RWPE1 (cell line): ENCODE data around the gene IL6.
"Not testable (repeated sequence)": the region's sequence is repeated elsewhere in the genome, so short reads cannot be mapped to it uniquely, and the experiment has no call there.

ENCODE experiments used
- CTCF ChIA-PET: fragments of 350-600 bp; sonication (Branson Sonifier 250); formaldehyde crosslinking; extraction: SDS; loops from one replicate; lab custom pipeline; 2021; lab: Yijun Ruan, JAX
- POLR2A ChIA-PET: fragments of 400-600 bp; formaldehyde crosslinking; extraction: SDS; loops from one replicate; lab custom pipeline; 2020; ENCODE audit warnings: antibody characterized with exemption; ENCODE audit not compliant: low non-redundant PET; lab: Yijun Ruan, JAX
- DNase-seq: peaks from one replicate; pipeline ENCODE4 v3.0.0; 2012; ENCODE audit warnings: low spot score
- H3K27ac ChIP-seq: fragments of 450-650 bp; 2 replicates; pipeline ENCODE4 v1.5.1; 2017
- TF ChIP-seq, protein P1 (sequence below): fragments of 450-650 bp; conservative IDR thresholded peaks from 2 replicates; pipeline ENCODE4 v1.5.1; 2017; ENCODE audit warnings: low read depth, mild to moderate bottlenecking

Gene IL6

DNA sequence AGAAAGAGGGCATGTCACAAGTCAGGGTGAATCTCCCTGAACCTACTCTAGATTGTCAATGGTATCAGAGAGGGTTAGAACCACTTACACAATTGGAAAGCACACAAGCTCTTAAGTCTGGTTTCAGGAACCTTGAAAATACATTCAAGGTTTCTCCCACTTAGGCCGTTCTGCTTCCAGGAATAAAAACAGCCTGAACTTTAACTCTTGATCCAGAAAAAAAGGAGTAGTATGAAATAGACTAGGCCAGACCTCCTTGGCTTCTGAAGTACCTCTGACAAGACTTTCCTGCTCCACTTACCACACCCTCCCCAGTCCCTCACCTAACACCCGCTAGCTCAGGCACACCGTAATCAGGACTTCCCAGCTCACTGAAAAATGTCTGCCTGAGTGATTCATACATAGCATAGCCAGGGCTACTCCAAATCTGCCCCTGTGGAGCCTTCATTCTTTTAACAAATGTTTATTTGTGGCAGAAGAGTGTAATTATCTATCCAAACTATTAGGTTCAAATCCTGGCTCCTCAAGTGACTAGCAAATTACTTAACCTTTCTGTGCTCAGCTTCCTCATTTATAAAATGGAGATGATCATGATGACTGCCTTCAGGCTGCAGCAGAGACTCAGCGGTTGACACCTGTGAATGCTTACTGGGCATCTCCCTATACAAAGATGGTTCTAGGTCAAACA, 30.3 kb upstream of the IL6 start:
- peak; percentile 10 for DNase-seq
- CTCF ChIA-PET: interaction anchor here (0.6 to 0.7 kb wide), 3 partner anchors 8 to 24 kb away, joined by 3 to 4 read pairs (median 4); no protein-coding TSS in a partner anchor
- POLR2A ChIA-PET: interaction anchor here (0.6 kb wide), 1 partner anchor 131 kb away, joined by 6 read pairs; no protein-coding TSS in a partner anchor

DNA sequence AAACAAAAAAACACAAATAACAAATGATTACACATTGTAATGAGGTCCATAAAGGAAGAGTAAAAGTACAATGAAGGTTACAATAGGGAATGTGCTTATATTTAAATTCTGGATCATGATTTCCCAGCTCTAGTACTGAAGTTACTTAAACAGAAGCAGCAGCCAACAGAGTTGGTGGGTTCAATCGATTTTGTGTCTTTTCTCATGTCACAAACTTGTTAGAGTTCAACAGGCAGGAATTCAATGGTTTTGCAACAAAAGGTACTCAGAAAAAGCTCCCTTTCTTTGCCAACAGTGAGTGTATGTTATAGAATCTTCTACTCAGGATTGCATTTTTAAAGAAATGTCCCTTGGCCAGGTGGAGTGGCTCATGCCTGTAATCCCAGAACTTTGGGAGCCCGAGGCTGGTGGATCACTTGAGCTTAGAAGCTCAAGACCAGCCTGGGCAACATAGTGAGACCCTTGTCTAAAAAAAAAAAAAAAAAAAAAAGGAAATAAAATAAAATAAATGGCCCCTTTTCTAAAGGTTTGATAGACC, 29.6 kb upstream of the IL6 start:
- ChIA-PET POLR2A (no interaction called here), CTCF (interaction anchor here (0.6 to 0.7 kb wide), 2 partner anchors 26 to 137 kb away, joined by 3 to 11 read pairs; no protein-coding TSS in a partner anchor)
- DNase-seq: no peak
- H3K27ac ChIP-seq: no peak overlapping the region
- TF ChIP-seq, protein P1, sequence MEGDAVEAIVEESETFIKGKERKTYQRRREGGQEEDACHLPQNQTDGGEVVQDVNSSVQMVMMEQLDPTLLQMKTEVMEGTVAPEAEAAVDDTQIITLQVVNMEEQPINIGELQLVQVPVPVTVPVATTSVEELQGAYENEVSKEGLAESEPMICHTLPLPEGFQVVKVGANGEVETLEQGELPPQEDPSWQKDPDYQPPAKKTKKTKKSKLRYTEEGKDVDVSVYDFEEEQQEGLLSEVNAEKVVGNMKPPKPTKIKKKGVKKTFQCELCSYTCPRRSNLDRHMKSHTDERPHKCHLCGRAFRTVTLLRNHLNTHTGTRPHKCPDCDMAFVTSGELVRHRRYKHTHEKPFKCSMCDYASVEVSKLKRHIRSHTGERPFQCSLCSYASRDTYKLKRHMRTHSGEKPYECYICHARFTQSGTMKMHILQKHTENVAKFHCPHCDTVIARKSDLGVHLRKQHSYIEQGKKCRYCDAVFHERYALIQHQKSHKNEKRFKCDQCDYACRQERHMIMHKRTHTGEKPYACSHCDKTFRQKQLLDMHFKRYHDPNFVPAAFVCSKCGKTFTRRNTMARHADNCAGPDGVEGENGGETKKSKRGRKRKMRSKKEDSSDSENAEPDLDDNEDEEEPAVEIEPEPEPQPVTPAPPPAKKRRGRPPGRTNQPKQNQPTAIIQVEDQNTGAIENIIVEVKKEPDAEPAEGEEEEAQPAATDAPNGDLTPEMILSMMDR: no peak

More for the DNA sequence above, 30.3 kb upstream of the IL6 start:
- H3K27ac ChIP-seq: no peak overlapping the region
- TF ChIP-seq, protein P1: no peak

DNA sequence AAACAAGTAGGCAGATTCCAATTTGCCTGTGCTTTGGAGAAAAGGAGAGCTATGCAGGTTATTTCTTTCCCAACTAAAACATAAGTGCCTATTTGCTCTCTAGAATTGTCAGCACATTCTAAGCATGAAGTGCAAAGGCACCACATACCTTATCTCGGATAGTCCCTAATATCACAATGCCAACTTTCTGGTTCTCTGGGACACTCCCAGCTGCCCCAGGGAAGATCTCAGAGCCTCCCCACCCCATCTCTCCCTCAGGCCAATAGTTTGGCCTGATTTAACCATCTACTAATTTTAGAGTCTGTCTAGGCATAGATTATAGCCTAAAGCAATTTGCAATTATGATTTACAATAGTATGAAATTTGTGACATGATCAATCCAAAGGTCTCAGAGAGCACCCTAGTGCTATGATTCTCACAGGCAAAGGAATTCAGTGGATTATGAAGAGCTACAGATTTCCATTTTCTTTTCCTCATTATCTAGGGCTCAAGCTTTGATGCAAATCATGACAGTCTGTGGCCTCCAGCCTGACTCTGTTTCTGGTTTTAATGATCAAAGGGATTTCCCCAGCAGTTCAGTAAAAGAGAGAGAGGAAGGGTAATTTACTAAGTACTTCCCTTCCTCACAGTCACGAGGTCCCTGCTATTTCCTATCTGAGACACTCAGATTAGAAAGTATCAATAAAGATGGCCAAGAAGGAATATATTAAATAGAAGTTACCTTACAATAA, 29.0 kb upstream of the IL6 start:
- no peak for DNase-seq
- POLR2A ChIA-PET: no interaction called here
- CTCF ChIA-PET: interaction anchor here (0.6 to 0.7 kb wide), 2 partner anchors 25 to 138 kb away, joined by 3 to 11 read pairs; no protein-coding TSS in a partner anchor
- TF ChIP-seq, protein P1: no peak
- H3K27ac ChIP-seq: no peak overlapping the region

DNA sequence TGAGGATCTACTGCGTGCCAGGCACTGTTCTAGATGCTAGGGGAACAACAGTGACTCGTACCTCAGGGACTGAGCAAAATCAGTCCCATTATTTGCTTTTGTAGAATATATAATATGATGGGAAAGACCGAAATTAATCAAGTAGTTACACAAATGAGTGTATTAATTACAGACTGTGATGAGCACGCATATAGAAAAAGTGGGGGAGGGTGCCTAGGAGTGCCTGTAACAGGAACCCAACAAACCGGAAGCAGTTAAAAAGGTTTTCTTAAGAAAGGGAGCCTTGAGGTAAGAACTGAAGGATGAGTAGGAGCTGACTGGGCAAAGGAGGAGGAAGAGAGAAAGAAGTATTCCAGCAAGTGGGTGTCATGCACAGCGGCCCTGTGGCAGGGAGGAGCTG, 28.2 kb upstream of the IL6 start:
- CTCF ChIA-PET: no interaction called here
- POLR2A ChIA-PET: no interaction called here
- TF ChIP-seq, protein P1: no peak
- H3K27ac ChIP-seq: no peak overlapping the region
- no peak for DNase-seq

DNA sequence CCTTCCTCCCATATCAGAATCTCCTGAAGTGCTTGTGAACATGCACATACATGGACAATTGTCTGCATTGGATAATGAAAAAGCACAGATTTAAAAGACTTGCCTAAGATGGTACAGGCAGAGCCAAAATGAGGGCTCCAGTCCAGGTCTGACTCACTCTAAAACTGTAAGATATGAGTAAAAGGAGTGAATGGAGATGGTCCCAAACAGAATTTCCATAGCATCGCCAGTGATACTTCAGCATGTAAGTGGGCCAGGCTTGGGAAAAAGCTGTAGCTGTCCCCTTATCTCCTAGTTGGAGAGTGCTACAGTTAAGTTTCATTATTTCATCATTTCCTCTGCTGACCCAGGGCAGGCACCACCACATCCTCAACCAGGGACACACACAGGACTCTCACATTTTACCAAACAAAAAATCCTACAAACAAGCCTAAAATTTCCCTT, 26.4 kb upstream of the IL6 start:
- TF ChIP-seq, protein P1: no peak
- ChIA-PET POLR2A (no interaction called here), CTCF (interaction anchor here (0.7 kb wide), 1 partner anchor 25 kb away, joined by 3 read pairs; no protein-coding TSS in a partner anchor)
- no peak overlapping the region for H3K27ac ChIP-seq
- DNase-seq: no peak

DNA sequence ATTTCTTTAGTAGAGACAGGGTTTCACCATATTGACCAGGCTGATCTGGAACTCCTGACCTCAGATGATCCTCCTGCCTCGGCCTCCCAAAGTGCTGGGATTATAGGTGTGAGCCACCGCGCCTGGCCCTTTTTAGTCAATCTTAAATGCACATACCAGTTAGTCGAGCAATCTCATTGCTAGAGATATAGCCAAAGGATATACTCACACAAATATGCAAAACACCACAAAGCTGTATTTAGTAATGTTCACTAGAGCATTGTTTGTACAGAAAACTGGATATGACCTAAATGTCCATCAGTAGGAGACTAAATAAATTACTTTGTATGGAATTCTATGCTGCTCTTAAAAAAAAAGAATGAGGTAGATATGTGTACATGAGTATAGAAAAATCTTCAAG, 24.5 kb upstream of the IL6 start:
- TF ChIP-seq, protein P1: no peak
- DNase-seq: no peak
- CTCF ChIA-PET: no interaction called here
- no peak overlapping the region for H3K27ac ChIP-seq
- POLR2A ChIA-PET: no interaction called here

DNA sequence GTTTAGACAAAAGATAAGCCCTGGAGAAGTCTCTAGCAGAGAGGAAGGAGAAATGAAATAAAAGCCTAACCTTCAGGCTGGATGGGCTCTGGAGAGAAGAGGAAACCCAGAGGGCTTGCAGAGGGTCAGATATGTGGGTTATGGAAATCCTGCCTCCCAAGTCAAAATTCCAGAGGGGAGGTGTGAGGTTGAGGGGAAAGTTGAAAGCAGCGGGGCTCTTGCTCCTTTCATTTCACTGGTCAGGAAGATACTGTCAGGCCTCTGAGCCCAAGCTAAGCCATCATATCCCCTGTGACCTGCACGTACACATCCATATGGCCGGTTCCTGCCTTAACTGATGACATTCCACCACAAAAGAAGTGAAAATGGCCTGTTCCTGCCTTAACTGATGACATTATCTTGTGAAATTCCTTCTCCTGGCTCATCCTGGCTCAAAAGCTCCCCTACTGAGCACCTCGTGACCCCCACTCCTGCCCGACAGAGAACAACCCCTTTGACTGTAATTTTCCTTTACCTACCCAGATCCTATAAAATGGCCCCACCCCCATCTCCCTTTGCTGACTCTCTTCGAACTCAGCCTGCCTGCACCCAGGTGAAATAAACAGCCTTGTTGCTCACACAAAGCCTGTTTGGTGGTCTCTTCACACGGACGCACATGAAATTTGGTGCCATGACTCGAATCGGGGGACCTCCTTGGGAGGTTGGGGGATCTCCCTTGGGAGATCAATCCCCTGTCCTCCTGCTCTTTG, 23.7 kb upstream of the IL6 start:
- POLR2A ChIA-PET, H3K27ac ChIP-seq, CTCF ChIA-PET, DNase-seq: not testable (repeated sequence)

DNA sequence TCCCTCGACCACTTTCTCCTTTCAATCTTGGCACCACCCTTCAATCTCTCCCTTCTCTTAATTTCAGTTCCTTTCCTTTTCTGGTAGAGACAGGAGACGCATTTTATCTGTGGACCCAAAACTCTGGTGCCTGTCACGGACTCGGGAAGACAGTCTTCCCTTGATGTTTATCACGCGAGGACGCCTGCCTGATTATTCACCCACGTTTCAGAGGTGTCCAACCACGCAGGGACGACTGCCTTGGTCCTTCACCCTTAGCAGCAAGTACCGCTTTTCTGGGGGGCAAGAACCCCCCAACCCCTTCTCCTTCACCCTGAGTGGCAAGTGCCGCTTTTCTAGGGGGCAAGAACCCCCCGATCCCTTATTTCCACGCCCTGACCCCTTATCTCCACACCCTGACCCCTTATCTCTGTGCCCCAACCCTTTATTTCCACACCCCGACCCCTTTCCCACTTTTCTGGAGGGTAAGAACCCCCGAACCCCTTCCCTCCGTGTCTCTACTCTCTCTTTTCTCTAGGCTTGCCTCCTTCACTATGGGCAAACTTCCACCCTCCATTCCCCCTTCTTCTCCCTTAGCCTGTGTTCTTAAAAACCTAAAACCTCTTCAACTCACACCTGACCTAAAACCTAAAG, 22.9 kb upstream of the IL6 start:
- CTCF ChIA-PET, DNase-seq, H3K27ac ChIP-seq, POLR2A ChIA-PET: not testable (repeated sequence)
